ENCODE measurements around the gene SHB. TPM values are rescaled to one million over a fixed set of nuclear protein-coding genes. Genes with fewer than 3 reads are reported as not detected.

Gene SHB
- total and polyA plus RNA-seq, 8 donors: 16.1 to 26.8 (median 21.9) TPM

- Histone ChIP-seq H3K9me3 (no peaks in the 10 kb centered on the region), H3K27ac (no peak overlapping the region), H3K36me3 (no peaks in the 10 kb centered on the region), H3K27me3 (peaks cover 0 to 38% of the 10 kb centered on the region in 2 donors), H3K4me3 (peak overlapping the region in 1 of 2 donors; percentile 78), H3K4me1 (peaks cover 27 to 82% of the 10 kb centered on the region in 2 donors)
- peak in 1 of 4 donors; percentile 31 for DNase-seq
- TF ChIP-seq, protein P1, sequence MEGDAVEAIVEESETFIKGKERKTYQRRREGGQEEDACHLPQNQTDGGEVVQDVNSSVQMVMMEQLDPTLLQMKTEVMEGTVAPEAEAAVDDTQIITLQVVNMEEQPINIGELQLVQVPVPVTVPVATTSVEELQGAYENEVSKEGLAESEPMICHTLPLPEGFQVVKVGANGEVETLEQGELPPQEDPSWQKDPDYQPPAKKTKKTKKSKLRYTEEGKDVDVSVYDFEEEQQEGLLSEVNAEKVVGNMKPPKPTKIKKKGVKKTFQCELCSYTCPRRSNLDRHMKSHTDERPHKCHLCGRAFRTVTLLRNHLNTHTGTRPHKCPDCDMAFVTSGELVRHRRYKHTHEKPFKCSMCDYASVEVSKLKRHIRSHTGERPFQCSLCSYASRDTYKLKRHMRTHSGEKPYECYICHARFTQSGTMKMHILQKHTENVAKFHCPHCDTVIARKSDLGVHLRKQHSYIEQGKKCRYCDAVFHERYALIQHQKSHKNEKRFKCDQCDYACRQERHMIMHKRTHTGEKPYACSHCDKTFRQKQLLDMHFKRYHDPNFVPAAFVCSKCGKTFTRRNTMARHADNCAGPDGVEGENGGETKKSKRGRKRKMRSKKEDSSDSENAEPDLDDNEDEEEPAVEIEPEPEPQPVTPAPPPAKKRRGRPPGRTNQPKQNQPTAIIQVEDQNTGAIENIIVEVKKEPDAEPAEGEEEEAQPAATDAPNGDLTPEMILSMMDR (IDR thresholded peaks at IDR 0.05): no peak
- no peak for ATAC-seq
- intact Hi-C loops (cut with DNase I): no loop called here
Measured at GRCh38 chr9:38065369-38066075, 3.5 kb downstream of the SHB start.

GRCh38 chr9:38064842-38065368 lies 4.1 kb downstream of the SHB start:
- Histone ChIP-seq H3K36me3 (no peaks in the 10 kb centered on the region), H3K4me3 (peak overlapping the region in 1 of 2 donors; percentile 78), H3K27ac (no peak overlapping the region), H3K9me3 (no peaks in the 10 kb centered on the region), H3K27me3 (peaks cover 0 to 32% of the 10 kb centered on the region in 2 donors), H3K4me1 (peaks cover 27 to 81% of the 10 kb centered on the region in 2 donors)
- TF ChIP-seq, protein P1 (IDR thresholded peaks at IDR 0.05): no peak
- intact Hi-C loops (cut with DNase I): no loop called here
- DNase-seq: peak in 1 of 4 donors; percentile 10
- no peak for ATAC-seq

GRCh38 chr9:38063363-38063707 lies 5.7 kb downstream of the SHB start:
- H3K36me3 ChIP-seq: no peaks in the 10 kb centered on the region
- H3K27me3 ChIP-seq: peaks cover 0 to 22% of the 10 kb centered on the region in 2 donors
- ATAC-seq (peak; percentile 8), DNase-seq (peak in 1 of 4 donors; percentile 36)
- intact Hi-C loops (cut with DNase I): no loop called here
- H3K4me3 ChIP-seq: no peak overlapping the region
- H3K9me3 ChIP-seq: no peaks in the 10 kb centered on the region
- peaks cover 27 to 87% of the 10 kb centered on the region in 2 donors for H3K4me1 ChIP-seq
- TF ChIP-seq, protein P1 (IDR thresholded peaks at IDR 0.05): no peak
- H3K27ac ChIP-seq: peak overlapping the region; percentile 25 to 30

GRCh38 chr9:38062498-38063362 lies 6.3 kb downstream of the SHB start:
- peaks cover 0 to 16% of the 10 kb centered on the region in 2 donors for H3K27me3 ChIP-seq
- H3K4me1 ChIP-seq: peaks cover 27 to 86% of the 10 kb centered on the region in 2 donors
- intact Hi-C loops (cut with DNase I): no loop called here
- H3K4me3 ChIP-seq: no peak overlapping the region
- DNase-seq (peak in 1 of 4 donors; percentile 29), ATAC-seq (no peak)
- peak overlapping the region; percentile 25 to 30 for H3K27ac ChIP-seq
- TF ChIP-seq, protein P1 (IDR thresholded peaks at IDR 0.05): no peak
- H3K36me3 ChIP-seq: no peaks in the 10 kb centered on the region
- H3K9me3 ChIP-seq: no peaks in the 10 kb centered on the region

- intact Hi-C loops (cut with DNase I): no loop called here
Measured at GRCh38 chr9:38062106-38062497, 6.9 kb downstream of the SHB start.

More at GRCh38 chr9:38062106-38062497, 6.9 kb downstream of the SHB start:
- H3K36me3 ChIP-seq: no peaks in the 10 kb centered on the region
- no peak for ATAC-seq
- no peaks in the 10 kb centered on the region for H3K9me3 ChIP-seq
- DNase-seq: peak in 1 of 4 donors; percentile 2
- no peak overlapping the region for H3K27ac ChIP-seq
- H3K27me3 ChIP-seq: peaks cover 0 to 10% of the 10 kb centered on the region in 2 donors
- H3K4me1 ChIP-seq: peaks cover 27 to 86% of the 10 kb centered on the region in 2 donors
- no peak overlapping the region for H3K4me3 ChIP-seq
- TF ChIP-seq, protein P1 (IDR thresholded peaks at IDR 0.05): no peak

Measured in left lung (tissue), 10 donors.